ENCODE data around the gene NHEJ1.
A peak's percentile ranks its signal among the peaks of the same experiment; 100 is the strongest.

GRCh38 chr2:219206328-219207133 lies 45.9 kb upstream of the NHEJ1 start, which contains the start of gene ZFAND2B:
- TF ChIP-seq CTCF (IDR thresholded peaks at IDR 0.05) = peak in 2 of 12 donors; percentile 12 to 24
- TF ChIP-seq POLR2A (IDR thresholded peaks at IDR 0.05) = peak; percentile 55 to 97

Data from heart left ventricle (tissue), 13 donors.